Measurements from ENCODE around the gene ATP2C1.

Gene ATP2C1

GRCh38 chr3:130895690-130896488, 2.0 kb downstream of the ATP2C1 start:
- no peak for DNase-seq (ENCODE audit: low read depth, low spot score)

DNA sequence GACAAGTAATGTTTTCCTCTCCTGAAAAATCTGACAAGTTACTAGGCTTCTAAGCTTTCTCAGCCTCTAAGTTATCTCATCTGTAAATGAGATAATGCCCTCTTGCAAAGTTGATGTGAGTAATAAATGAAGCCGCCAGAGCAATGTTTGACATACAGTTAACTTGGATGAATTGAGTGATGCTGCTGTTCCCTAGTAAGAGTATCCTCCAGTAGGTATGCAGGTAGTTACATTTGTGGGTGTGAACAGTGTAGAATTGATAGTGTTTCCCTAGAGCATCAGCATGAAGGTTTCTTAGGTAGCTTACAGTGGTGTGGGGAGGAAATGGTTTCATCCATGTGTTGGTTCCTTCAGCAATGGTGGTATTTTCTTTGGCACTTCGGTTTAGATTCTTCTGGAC, 3.4 kb downstream of the ATP2C1 start:
- no peak for DNase-seq (ENCODE audit: low read depth, low spot score)

DNA sequence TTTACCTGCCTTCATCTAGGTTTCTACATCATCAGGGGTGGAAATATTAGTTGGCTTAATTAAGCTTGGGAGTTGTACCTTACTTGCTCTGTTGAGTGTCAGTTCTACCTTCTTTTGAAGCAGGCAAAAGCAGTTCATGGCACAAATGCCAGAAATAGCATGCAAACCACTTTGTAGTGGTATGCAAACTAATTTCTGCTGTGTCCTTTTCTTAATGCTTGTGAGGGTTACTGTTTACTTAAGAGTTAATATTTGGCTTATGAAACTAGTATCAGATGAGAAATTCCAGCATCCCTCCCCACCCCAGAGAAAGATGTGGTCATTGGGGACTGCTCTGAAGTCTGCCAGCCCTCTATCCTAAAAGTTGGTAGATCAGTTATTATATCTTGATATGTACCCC, 7.1 kb downstream of the ATP2C1 start:
- DNase-seq (ENCODE audit: low read depth, low spot score), result no peak

DNA sequence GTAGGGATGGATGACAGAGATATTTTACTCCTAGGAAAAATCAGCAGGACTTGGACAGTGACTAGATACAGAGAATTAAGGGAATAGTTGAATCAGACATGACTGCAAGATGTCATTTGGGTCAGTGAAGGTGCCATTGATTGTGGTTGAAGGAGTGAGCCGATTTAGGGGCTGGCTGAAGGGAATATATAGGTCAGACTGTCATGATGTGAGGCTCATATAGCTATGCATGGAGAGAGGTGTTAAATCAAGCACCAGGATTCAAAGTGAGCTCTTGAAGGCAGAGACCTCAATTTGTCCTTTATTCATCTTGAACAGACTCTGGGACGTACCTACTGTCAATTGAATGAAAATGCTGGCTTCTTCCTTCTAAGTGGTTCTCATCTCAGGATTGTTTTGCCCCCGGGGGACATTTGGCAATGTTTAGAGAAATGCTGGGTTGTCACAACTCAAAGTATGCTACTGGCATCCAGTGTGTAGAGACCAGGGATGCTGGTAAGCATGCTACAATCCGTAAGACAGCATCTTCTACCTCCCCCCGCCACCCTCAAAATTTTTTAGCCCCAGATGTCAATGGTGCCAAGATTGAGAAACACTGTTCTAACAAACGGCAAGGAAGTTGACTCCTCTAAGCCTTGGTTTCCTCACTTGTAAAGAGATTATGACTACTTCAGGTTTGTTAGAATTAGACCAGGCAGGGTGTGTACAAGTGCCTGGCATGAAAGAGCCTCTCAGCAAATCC, 7.8 kb downstream of the ATP2C1 start:
- DNase-seq (ENCODE audit: low read depth, low spot score), result peak; percentile 21

- DNase-seq (ENCODE audit: low read depth, low spot score), result no peak
These were observed 9.6 kb downstream of the ATP2C1 start for GRCh38 chr3:130903412-130903908.

DNA sequence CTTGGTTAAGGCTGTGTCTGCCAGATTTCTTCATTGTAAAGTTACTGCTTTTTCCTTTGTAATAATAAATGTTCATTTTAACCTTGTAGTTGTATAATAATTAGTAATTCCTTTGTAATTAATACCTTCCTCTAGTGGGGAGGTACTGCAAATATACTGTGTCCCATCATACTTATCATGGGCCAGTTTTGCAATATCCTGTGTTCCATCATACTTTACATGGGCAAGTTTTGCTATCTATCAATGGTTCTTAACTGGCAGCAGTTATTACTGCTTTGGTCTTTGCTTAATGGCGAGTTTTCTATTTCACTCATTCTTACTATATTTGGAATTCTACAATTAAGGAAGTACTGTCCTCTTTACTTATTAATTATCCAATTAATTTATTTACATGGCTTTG, 10.6 kb downstream of the ATP2C1 start:
- no peak for DNase-seq (ENCODE audit: low read depth, low spot score)

GRCh38 chr3:130905551-130905950, 11.7 kb downstream of the ATP2C1 start:
- DNase-seq (ENCODE audit: low read depth, low spot score), result no peak

- no peak for DNase-seq (ENCODE audit: low read depth, low spot score)
These were observed 12.6 kb downstream of the ATP2C1 start for GRCh38 chr3:130906374-130906995.

DNA sequence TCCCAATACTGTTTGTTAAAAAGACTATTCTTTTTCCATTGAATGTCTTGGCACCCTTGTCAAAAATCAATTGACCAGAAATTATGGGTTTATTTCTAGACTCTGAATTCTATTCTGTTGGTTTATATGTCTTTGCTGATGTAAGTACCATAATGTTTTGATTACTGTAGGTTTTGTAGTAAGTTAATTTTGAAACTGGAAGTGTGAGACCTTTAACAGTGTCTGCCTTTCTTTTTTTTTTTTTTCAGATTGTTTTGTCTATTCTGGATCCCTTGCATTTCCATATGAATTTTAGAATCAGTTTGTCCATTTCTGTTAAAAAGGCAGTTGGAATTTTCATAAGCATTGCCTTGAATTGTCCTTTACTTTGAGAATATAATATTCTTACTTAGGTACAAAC, 13.6 kb downstream of the ATP2C1 start:
- no peak for DNase-seq (ENCODE audit: low read depth, low spot score)

DNA sequence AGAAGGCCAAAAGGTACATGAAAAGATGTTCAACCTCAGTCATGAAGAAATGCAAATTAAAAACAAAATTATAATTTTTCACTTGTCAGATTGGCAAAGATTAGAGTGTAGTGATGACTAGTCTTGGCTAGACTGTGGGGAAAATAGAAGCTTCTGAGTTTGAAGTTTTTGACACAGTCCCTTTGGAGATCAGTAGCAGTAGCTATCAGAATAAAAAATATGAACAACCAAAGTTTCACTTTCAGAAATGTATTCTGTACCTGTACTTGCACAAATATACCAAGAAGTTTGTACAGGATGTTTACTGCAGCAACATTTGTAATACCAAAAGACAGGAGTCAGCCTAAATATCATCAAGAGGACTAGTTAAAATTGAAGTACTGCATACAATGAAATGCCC, 14.1 kb downstream of the ATP2C1 start:
- DNase-seq (ENCODE audit: low read depth, low spot score), result no peak

GRCh38 chr3:130915567-130916292, 21.8 kb downstream of the ATP2C1 start:
- DNase-seq (ENCODE audit: low read depth, low spot score), result no peak

DNA sequence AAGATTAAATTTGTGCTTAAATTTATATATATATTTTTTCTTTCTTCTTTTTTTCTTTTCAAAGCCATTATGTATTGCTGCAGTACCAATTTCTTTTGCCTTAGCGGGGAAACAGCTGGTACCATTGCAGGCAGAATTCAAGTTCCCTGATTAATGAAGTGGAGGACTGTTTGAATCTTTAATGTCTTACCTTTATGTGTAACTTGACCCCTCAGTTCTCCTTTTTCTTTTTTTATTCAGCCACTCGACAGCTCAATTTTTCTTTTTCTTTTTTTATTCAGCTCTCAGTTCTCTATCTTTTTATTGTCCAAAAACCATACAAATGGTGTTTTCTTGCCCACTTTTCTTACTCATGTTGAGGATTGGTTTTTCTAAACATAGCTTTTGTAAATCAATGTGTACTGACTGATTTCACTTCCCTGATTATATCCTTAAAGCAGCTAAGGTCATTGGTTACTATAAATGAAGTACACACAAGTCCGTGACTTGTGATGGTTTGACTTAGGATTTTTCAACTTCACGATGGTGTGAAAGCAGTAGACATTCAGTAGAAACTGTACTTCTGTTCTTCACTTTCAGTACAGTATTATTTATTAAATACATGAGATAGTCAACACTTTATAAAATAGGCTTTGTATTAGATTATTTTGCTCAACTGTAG, 22.8 kb downstream of the ATP2C1 start:
- no peak for DNase-seq (ENCODE audit: low read depth, low spot score)

- no peak for DNase-seq (ENCODE audit: low read depth, low spot score)
These were observed 24.4 kb downstream of the ATP2C1 start for GRCh38 chr3:130918328-130918727.

DNA sequence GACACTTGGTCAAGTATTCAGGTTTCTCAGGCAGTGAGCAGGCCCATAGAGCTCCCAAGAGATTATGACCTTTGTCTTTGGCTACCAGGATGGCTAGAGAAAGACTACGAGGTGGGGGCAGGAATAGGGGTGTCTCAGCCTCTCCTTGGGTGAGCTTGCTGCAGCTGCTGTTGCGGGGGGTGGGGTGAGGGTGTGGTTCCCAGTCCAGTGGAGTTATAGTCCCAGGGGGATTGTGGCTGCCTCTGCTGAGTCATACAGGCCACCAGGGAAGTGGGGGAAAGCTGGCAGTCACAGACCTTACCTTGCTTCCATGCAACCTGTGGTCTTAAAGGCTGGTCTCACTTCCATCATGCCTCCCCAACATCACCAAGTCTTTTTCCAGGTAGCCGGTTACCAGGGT, 31.7 kb downstream of the ATP2C1 start:
- no peak for DNase-seq (ENCODE audit: low read depth, low spot score)

- DNase-seq (ENCODE audit: low read depth, low spot score), result no peak
These were observed 32.6 kb downstream of the ATP2C1 start for GRCh38 chr3:130926504-130926903.

GRCh38 chr3:130929804-130930203, 35.9 kb downstream of the ATP2C1 start:
- DNase-seq (ENCODE audit: low read depth, low spot score), result no peak

GRCh38 chr3:130932979-130933378, 39.1 kb downstream of the ATP2C1 start:
- DNase-seq (ENCODE audit: low read depth, low spot score), result no peak

- no peak for DNase-seq (ENCODE audit: low read depth, low spot score)
These were observed 40.0 kb downstream of the ATP2C1 start for GRCh38 chr3:130933801-130934345.

GRCh38 chr3:130934442-130935089, 40.7 kb downstream of the ATP2C1 start:
- DNase-seq (ENCODE audit: low read depth, low spot score), result no peak

- no peak for DNase-seq (ENCODE audit: low read depth, low spot score)
These were observed 42.0 kb downstream of the ATP2C1 start for GRCh38 chr3:130935761-130936492.
